Right cardiac atrium (tissue), 5 donors: ENCODE data around the gene NFS1. TPM values are rescaled to one million over a fixed set of nuclear protein-coding genes. Genes with fewer than 3 reads are reported as not detected.

ENCODE experiments used
- polyA plus RNA-seq: library from polyadenylated mRNA; stranded (reverse); fragments of 200-250 nt; gene quantifications from one replicate; pipeline ENCODE4 v1.2.3, GENCODE V29; 2013
- total RNA-seq, 4 donors: library from RNA; stranded (reverse); fragmentation: NEBNext Ultra II Directional; extraction: Animal tissue kit (Norgen Biotek cat#: 25700); gene quantifications; one replicate each; pipeline ENCODE4 v1.2.1, GENCODE V29; 2021
- donor health status: healthy with polysubstance abuse.
- donor health status: DM: no; HTN: yes; CAD: no.
- donor health status: DM: no; HTN: no; CAD: no.
- donor health status: DM: no; HTN: yes; CAD: no; lungs with severe emphysema.
- donor health status: DM: yes; HTN: yes; CAD: no.

NFS1 gene
- total and polyA plus RNA-seq, 5 donors, result 29.2 to 41.7 (median 36.5) TPM

Other genes starting within 250 kb of the NFS1 start
- 10 to 100 TPM; 12.2 to 22.0 (median 18.5) TPM for gene CEP250, start 243.8 kb downstream of the NFS1 start, total RNA-seq
- gene CEP250, start 243.8 kb downstream of the NFS1 start, polyA plus RNA-seq, result 11.0 TPM
- not detected for gene C20orf173, start 169.7 kb downstream of the NFS1 start, total RNA-seq
- not detected for gene C20orf173, start 169.7 kb downstream of the NFS1 start, polyA plus RNA-seq
- gene ERGIC3, start 157.3 kb downstream of the NFS1 start, total RNA-seq, result 100 to 1,000 TPM; 129 to 138 (median 133) TPM
- 83.7 TPM for gene ERGIC3, start 157.3 kb downstream of the NFS1 start, polyA plus RNA-seq
- gene SPAG4, start 83.5 kb downstream of the NFS1 start, total RNA-seq, result 1 to 10 TPM; 3.7 to 5.0 (median 4.4) TPM
- 6.7 TPM for gene SPAG4, start 83.5 kb downstream of the NFS1 start, polyA plus RNA-seq
- 10 to 100 TPM; 67.5 to 82.7 (median 77.9) TPM for gene CPNE1, start 34.5 kb downstream of the NFS1 start, total RNA-seq
- 63.2 TPM for gene CPNE1, start 34.5 kb downstream of the NFS1 start, polyA plus RNA-seq
- 10 to 100 TPM; 46.1 to 59.1 (median 53.6) TPM for gene RBM12, start 34.5 kb downstream of the NFS1 start, total RNA-seq
- 8.7 TPM for gene RBM12, start 34.5 kb downstream of the NFS1 start, polyA plus RNA-seq
- 100 to 1,000 TPM; 156 to 187 (median 168) TPM for gene ROMO1, start 53 bp upstream of the NFS1 start, total RNA-seq
- gene ROMO1, start 53 bp upstream of the NFS1 start, polyA plus RNA-seq, result 379 TPM
- gene RBM39, start 42.9 kb upstream of the NFS1 start, total RNA-seq, result 100 to 1,000 TPM; 163 to 173 (median 167) TPM
- 143 TPM for gene RBM39, start 42.9 kb upstream of the NFS1 start, polyA plus RNA-seq
- 10 to 100 TPM; 44.6 to 56.8 (median 55.6) TPM for gene PHF20, start 72.7 kb upstream of the NFS1 start, total RNA-seq
- 38.5 TPM for gene PHF20, start 72.7 kb upstream of the NFS1 start, polyA plus RNA-seq